Muscle layer of colon (tissue), 2 donors: ENCODE results near the gene SYNPO2.

Experiments
- H3K27ac ChIP-seq: one replicate; pipeline ENCODE4 v1.7.0; 2013; ENCODE audit warnings: low read depth, mild to moderate bottlenecking, low read length, moderate library complexity
- H3K27me3 ChIP-seq, 2 donors: one replicate each; pipeline ENCODE4 v1.7.0; 2013; ENCODE audit warnings: low read length in 2 of 2, mild to moderate bottlenecking in 2 of 2; ENCODE audit not compliant: insufficient read depth in 2 of 2, control insufficient read depth in 1 of 2
- H3K36me3 ChIP-seq: one replicate; pipeline ENCODE4 v1.7.0; 2013; ENCODE audit warnings: mild to moderate bottlenecking, low read length; ENCODE audit not compliant: insufficient read depth
- H3K4me1 ChIP-seq: one replicate; pipeline ENCODE4 v1.7.0; 2013; ENCODE audit warnings: mild to moderate bottlenecking, low read length; ENCODE audit not compliant: insufficient read depth
- H3K4me3 ChIP-seq, 2 donors: one replicate each; pipeline ENCODE4 v1.7.0; 2013; ENCODE audit warnings: low read length in 2 of 2, low read depth in 1 of 2, mild to moderate bottlenecking in 1 of 2, moderate library complexity in 1 of 2
- H3K9ac ChIP-seq: one replicate; pipeline ENCODE4 v1.7.0; 2013; ENCODE audit warnings: low read length
- H3K9me3 ChIP-seq: one replicate; pipeline ENCODE4 v1.7.0; 2013; ENCODE audit warnings: mild to moderate bottlenecking, low read length
- donor health status: abdominal sarcoma.
- donor health status: Adenocarcinoma of cecum.

The SYNPO2 gene

GRCh38 chr4:119027811-119028210, 139.2 kb downstream of the SYNPO2 start:
- peak overlapping the region; percentile 53 to 65 for H3K4me3 ChIP-seq
- H3K9ac ChIP-seq, result peak overlapping the region; percentile 83
- peak overlapping the region; percentile 82 for H3K27ac ChIP-seq

GRCh38 chr4:119028296-119028695, 139.6 kb downstream of the SYNPO2 start:
- Histone ChIP-seq H3K27me3 (no peaks in the 10 kb centered on the region), H3K36me3 (peaks cover 39% of the 10 kb centered on the region), H3K9ac (peak overlapping the region; percentile 83), H3K9me3 (no peaks in the 10 kb centered on the region), H3K4me3 (peak overlapping the region; percentile 53 to 65), H3K27ac (peak overlapping the region; percentile 82), H3K4me1 (peaks cover 33% of the 10 kb centered on the region)

More at GRCh38 chr4:119027811-119028210, 139.2 kb downstream of the SYNPO2 start:
- peaks cover 34% of the 10 kb centered on the region for H3K36me3 ChIP-seq
- H3K27me3 ChIP-seq, result no peaks in the 10 kb centered on the region
- no peaks in the 10 kb centered on the region for H3K9me3 ChIP-seq
- peaks cover 36% of the 10 kb centered on the region for H3K4me1 ChIP-seq

- Histone ChIP-seq H3K27ac (peak overlapping the region; percentile 71), H3K36me3 (peaks cover 48% of the 10 kb centered on the region)
These were observed 141.3 kb downstream of the SYNPO2 start for GRCh38 chr4:119029847-119030535.

GRCh38 chr4:119030536-119030890, 141.9 kb downstream of the SYNPO2 start:
- Histone ChIP-seq H3K27ac (peak overlapping the region; percentile 71), H3K4me3 (peak overlapping the region; percentile 67 to 79), H3K36me3 (peaks cover 53% of the 10 kb centered on the region), H3K9me3 (no peaks in the 10 kb centered on the region), H3K27me3 (no peaks in the 10 kb centered on the region), H3K9ac (peak overlapping the region; percentile 69), H3K4me1 (peaks cover 36% of the 10 kb centered on the region)

More at GRCh38 chr4:119029847-119030535, 141.3 kb downstream of the SYNPO2 start:
- Histone ChIP-seq H3K4me3 (peak overlapping the region; percentile 67 to 79), H3K27me3 (no peaks in the 10 kb centered on the region), H3K9ac (peak overlapping the region; percentile 69), H3K4me1 (peaks cover 34% of the 10 kb centered on the region), H3K9me3 (no peaks in the 10 kb centered on the region)

- H3K27ac ChIP-seq, result peak overlapping the region; percentile 71
- H3K4me3 ChIP-seq, result peak overlapping the region; percentile 67 to 79
- no peaks in the 10 kb centered on the region for H3K27me3 ChIP-seq
- H3K9ac ChIP-seq, result peak overlapping the region; percentile 69
- H3K4me1 ChIP-seq, result peaks cover 40% of the 10 kb centered on the region
- peaks cover 58% of the 10 kb centered on the region for H3K36me3 ChIP-seq
- H3K9me3 ChIP-seq, result no peaks in the 10 kb centered on the region
These were observed 142.6 kb downstream of the SYNPO2 start for GRCh38 chr4:119031218-119031617.

DNA sequence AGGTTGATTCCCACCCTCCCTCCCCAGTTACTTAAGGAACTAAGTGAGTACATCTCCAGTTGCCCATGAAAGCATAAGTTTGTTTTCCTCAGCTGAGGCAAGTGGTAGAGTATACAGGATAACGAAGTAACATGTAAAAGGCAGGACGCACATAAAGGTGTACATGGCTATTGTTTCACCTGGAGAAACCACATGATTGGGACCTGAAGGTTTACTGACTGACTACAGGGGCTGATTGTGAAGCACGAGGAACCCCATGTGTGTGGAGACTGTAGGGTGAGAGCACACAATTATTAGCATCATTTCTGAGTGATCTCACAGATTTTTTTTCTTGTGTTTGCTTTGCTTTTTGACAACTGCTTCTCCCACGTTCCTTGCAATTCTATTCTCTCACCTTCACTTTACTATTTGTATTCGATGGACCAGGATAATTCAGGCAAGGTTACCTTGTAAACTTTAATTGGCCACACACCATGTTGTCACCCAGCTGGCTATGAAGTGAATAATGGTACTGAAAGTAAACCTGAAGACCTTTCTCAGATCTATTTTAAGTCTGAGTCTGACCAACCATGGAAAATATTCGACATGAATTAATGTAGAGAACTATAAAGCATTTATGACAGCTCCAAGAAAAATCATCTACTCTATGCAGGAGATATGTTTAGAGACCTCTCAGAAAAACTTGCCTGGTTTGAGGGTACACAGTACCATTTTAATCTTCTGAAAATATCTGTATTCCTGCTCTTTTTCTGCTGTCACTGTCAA, 144.4 kb downstream of the SYNPO2 start:
- Histone ChIP-seq H3K27me3 (no peaks in the 10 kb centered on the region), H3K9ac (peak overlapping the region; percentile 66), H3K4me1 (peaks cover 51% of the 10 kb centered on the region), H3K27ac (peak overlapping the region; percentile 74), H3K36me3 (peaks cover 58% of the 10 kb centered on the region), H3K9me3 (no peaks in the 10 kb centered on the region), H3K4me3 (peak overlapping the region; percentile 28 to 54)

DNA sequence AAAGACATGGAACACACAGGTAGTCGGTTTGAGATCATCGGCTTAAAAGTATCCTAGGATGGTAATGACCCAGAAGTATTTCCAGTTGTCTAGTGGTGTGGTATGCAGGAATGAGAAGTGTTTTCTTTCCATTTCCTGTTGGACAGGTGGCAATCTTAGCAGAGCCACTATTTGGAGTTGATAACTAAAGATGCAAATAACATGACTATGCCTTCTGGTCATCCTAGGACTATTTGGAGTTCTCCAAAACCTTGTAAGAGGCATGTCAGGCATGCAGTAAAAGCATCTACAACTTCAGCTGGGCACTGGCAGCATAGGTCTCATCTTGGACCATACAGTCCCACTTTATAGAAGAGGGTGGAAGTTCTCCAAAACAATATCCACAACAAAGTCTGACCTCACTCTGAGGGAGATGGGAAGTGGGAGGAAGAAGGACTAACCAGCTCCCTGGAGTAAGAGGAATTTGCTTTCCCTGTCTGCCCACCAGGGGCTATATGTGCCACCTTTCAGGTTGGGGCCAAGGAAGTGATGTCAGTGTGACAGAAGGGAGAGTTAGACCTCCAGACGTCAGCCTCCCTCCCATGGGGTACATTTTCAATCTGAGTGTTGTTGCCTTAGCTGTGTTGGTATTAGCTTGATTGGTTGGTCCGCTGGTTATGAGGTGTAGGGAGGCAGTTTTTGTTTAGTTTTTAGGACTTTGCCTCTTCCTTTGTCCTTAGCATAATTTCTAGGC, 145.8 kb downstream of the SYNPO2 start:
- H3K27ac ChIP-seq, result peak overlapping the region; percentile 74
- H3K27me3 ChIP-seq, result no peaks in the 10 kb centered on the region
- no peaks in the 10 kb centered on the region for H3K9me3 ChIP-seq
- H3K36me3 ChIP-seq, result peaks cover 58% of the 10 kb centered on the region
- H3K4me3 ChIP-seq, result peak overlapping the region; percentile 6 to 54
- peak overlapping the region; percentile 66 for H3K9ac ChIP-seq
- H3K4me1 ChIP-seq, result peaks cover 55% of the 10 kb centered on the region

GRCh38 chr4:119035951-119036737, 147.5 kb downstream of the SYNPO2 start:
- Histone ChIP-seq H3K36me3 (peaks cover 42% of the 10 kb centered on the region), H3K27ac (peak overlapping the region; percentile 74), H3K4me1 (peaks cover 63% of the 10 kb centered on the region), H3K9me3 (no peaks in the 10 kb centered on the region), H3K4me3 (no peak overlapping the region), H3K9ac (no peak overlapping the region), H3K27me3 (no peaks in the 10 kb centered on the region)

- peak overlapping the region; percentile 63 for H3K27ac ChIP-seq
- no peaks in the 10 kb centered on the region for H3K9me3 ChIP-seq
These were observed 149.1 kb downstream of the SYNPO2 start for GRCh38 chr4:119037709-119038108.

DNA sequence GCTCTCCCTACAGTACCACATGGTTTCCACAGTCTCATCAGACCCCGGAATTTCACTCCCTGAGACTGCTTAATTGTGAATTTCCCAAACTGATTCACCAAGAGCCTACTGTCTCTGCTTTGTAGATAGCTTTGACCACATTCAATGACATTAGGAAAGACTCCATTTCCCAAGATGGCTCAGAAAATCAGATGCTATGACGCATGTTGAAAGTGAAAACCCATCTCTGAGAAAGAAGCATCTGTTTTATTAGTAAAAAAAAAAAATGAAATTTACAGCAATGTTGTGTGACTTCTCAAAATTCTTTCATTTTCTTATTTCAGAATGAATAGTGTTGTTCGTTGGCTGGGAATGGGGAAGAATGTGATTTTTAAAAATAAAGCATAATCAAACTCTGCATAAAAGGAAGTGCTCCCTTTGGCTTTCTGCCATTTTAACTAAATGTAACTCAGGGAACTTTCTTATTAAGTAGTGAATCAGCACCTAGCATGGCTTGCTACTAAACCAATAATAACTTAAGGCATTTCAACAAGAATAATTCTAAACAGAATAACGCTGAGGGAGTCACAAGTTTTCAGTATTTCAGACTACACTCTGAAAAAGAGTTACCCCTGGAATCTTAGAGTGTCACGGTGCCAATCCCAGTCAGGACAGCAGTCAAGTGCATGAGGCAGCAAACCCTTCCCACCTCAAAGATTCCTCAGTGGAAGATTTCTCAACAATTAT, 149.6 kb downstream of the SYNPO2 start:
- H3K27me3 ChIP-seq, result no peaks in the 10 kb centered on the region
- peaks cover 72% of the 10 kb centered on the region for H3K4me1 ChIP-seq
- H3K4me3 ChIP-seq, result no peak overlapping the region
- H3K27ac ChIP-seq, result peak overlapping the region; percentile 63
- no peak overlapping the region for H3K9ac ChIP-seq
- H3K9me3 ChIP-seq, result no peaks in the 10 kb centered on the region
- peaks cover 23% of the 10 kb centered on the region for H3K36me3 ChIP-seq

More at GRCh38 chr4:119037709-119038108, 149.1 kb downstream of the SYNPO2 start:
- Histone ChIP-seq H3K4me3 (no peak overlapping the region), H3K4me1 (peaks cover 72% of the 10 kb centered on the region), H3K36me3 (peaks cover 29% of the 10 kb centered on the region), H3K9ac (no peak overlapping the region), H3K27me3 (no peaks in the 10 kb centered on the region)
